NCI-H2081 (cell line): ENCODE measurements around the gene OR6C3.
"Not testable (repeated sequence)": the region's sequence is repeated elsewhere in the genome, so short reads cannot be mapped to it uniquely, and the experiment has no call there.

ENCODE experiments used
- DNase-seq, 2 experiments: peaks; one replicate each; lab custom pipeline; 2025; lab: John Stamatoyannopoulos, UW

Gene OR6C3

GRCh38 chr12:55330446-55330845 is at the start of gene OR6C3:
OR6C3 (plus strand) TSS chr12:55330746; CDS start chr12:55331701, 955 bp downstream.
- DNase-seq: no peak

- no peak for DNase-seq
Observed at GRCh38 chr12:55280991-55281390, 49.6 kb upstream of the OR6C3 start.

- no peak for DNase-seq
Observed at GRCh38 chr12:55289999-55290398, 40.5 kb upstream of the OR6C3 start.

GRCh38 chr12:55296469-55296868 is 34.1 kb upstream of the OR6C3 start, which contains the start of gene OR6C6:
OR6C6 (minus strand) TSS chr12:55296569; CDS start chr12:55295232, 1,337 bp downstream.
- no peak for DNase-seq

- no peak for DNase-seq
Observed at GRCh38 chr12:55314043-55314442, 16.5 kb upstream of the OR6C3 start, which contains the start of gene OR6C1. OR6C1 (plus strand) TSS chr12:55314343; CDS start chr12:55320600, 6,257 bp downstream.

GRCh38 chr12:55320201-55320600 is 10.3 kb upstream of the OR6C3 start:
- no peak for DNase-seq

- not testable (repeated sequence) for DNase-seq
Observed at GRCh38 chr12:55325801-55326200, 4.7 kb upstream of the OR6C3 start.

- DNase-seq: no peak
Observed at GRCh38 chr12:55336002-55336401, 5.5 kb downstream of the OR6C3 start.

- not testable (repeated sequence) for DNase-seq
Observed at GRCh38 chr12:55355338-55355737, 24.8 kb downstream of the OR6C3 start.

- no peak for DNase-seq
Observed at GRCh38 chr12:55362675-55363074, 32.1 kb downstream of the OR6C3 start, which contains the start of gene OR6C75. OR6C75 (plus strand) TSS chr12:55362975; CDS start chr12:55365111, 2,136 bp downstream.

GRCh38 chr12:55365086-55365485 is 34.5 kb downstream of the OR6C3 start:
- no peak for DNase-seq

- DNase-seq: no peak
Observed at GRCh38 chr12:55372521-55372920, 42.0 kb downstream of the OR6C3 start.
